T-cell (primary cell): ENCODE results near the gene LMF1. TPM values are rescaled to one million over a fixed set of nuclear protein-coding genes. Genes with fewer than 3 reads are reported as not detected.
"Not testable (repeated sequence)": the region's sequence is repeated elsewhere in the genome, so short reads cannot be mapped to it uniquely, and the experiment has no call there.

Experiments
- ATAC-seq, 4 experiments: fragments of 200-7000 bp in 3 of 4; fragments of 150-1000 bp in 1 of 4; cut with Tn5 transposase; replicated peaks in 1 of 4; 1 replicate in 3 of 4; 2 replicates in 1 of 4; pipeline ENCODE4 v1.10.0; 2021; ENCODE audit warnings: moderate library complexity in 3 of 4, mild to moderate bottlenecking in 2 of 4, moderate number of reproducible peaks in 1 of 4
- CTCF ChIA-PET, 2 donors: fragments of 300-600 bp; sonication (Branson Sonifier 250); formaldehyde crosslinking; loops; one replicate each; lab custom pipeline; 2022; ENCODE audit warnings: antibody characterized with exemption in 2 of 2; lab: Charles Lee
- POLR2A ChIA-PET, 2 donors: fragments of 300-600 bp; sonication (Branson Sonifier 250); formaldehyde crosslinking; loops; one replicate each; lab custom pipeline; 2022; ENCODE audit warnings: antibody characterized with exemption in 2 of 2; lab: Charles Lee
- DNase-seq, 35 experiments: peaks; one replicate each; pipeline versions ENCODE4 v3.0.0 to v3.0.0-alpha.2; 2013 to 2023
- H3K27ac ChIP-seq: one replicate; pipeline ENCODE4 v1.5.1; 2013; ENCODE audit warnings: low read length
- H3K27me3 ChIP-seq, 2 experiments: replicated peaks in 1 of 2; 1 replicate in 1 of 2; 2 replicates in 1 of 2; pipeline versions ENCODE4 v1.6.1 to v1.7.0; 2013; ENCODE audit warnings: low read length in 1 of 2, mixed read lengths in 1 of 2; ENCODE audit not compliant: control insufficient read depth in 2 of 2, insufficient read depth in 2 of 2; ENCODE audit errors: extremely low read depth in 1 of 2
- H3K36me3 ChIP-seq, 2 donors: 1 replicate in 1 of 2; 2 replicates in 1 of 2; pipeline versions ENCODE4 v1.6.1 to v1.7.0; 2013; ENCODE audit warnings: low read length in 1 of 2; ENCODE audit not compliant: control insufficient read depth in 2 of 2, insufficient read depth in 1 of 2; ENCODE audit errors: extremely low read depth in 1 of 2
- H3K4me1 ChIP-seq, 2 experiments: 1 replicate in 1 of 2; 2 replicates in 1 of 2; pipeline versions ENCODE4 v1.6.1 to v1.7.0; 2013; ENCODE audit warnings: low read length in 2 of 2, mixed read lengths in 1 of 2; ENCODE audit not compliant: insufficient read depth in 2 of 2, control insufficient read depth in 1 of 2; ENCODE audit errors: extremely low read depth in 1 of 2
- H3K4me3 ChIP-seq, 2 donors: 1 replicate in 1 of 2; 2 replicates in 1 of 2; pipeline versions ENCODE4 v1.5.1 to v1.7.0; 2013; ENCODE audit warnings: mild to moderate bottlenecking in 2 of 2, low read length in 1 of 2, moderate library complexity in 1 of 2; ENCODE audit not compliant: control insufficient read depth in 1 of 2; ENCODE audit errors: extremely low read depth in 1 of 2
- H3K9me3 ChIP-seq: 2 replicates; pipeline ENCODE4 v1.7.0; 2013
- H3K27ac Mint-ChIP-seq, 2 donors: one replicate each; pipeline ENCODE4 v1.8.0; 2020 to 2021; ENCODE audit warnings: mild to moderate bottlenecking in 2 of 2, mixed read lengths in 2 of 2
- H3K27me3 Mint-ChIP-seq, 2 donors: one replicate each; pipeline ENCODE4 v1.8.0; 2021 to 2022; ENCODE audit warnings: mixed read lengths in 2 of 2
- H3K36me3 Mint-ChIP-seq: one replicate; pipeline ENCODE4 v1.8.0; 2021; ENCODE audit warnings: mixed read lengths
- H3K4me1 Mint-ChIP-seq, 3 donors: one replicate each; pipeline ENCODE4 v1.8.0; 2020 to 2022; ENCODE audit warnings: mixed read lengths in 3 of 3, mild to moderate bottlenecking in 1 of 3
- H3K4me3 Mint-ChIP-seq, 3 donors: one replicate each; pipeline ENCODE4 v1.8.0; 2020 to 2022; ENCODE audit warnings: mild to moderate bottlenecking in 3 of 3, mixed read lengths in 3 of 3, moderate library complexity in 3 of 3
- H3K9me3 Mint-ChIP-seq, 3 donors: one replicate each; pipeline ENCODE4 v1.8.0; 2020 to 2022; ENCODE audit warnings: mixed read lengths in 3 of 3
- WGBS: methylation state at CpG from one replicate; pipeline ENCODE4 v1.1.5; 2013; ENCODE audit warnings: missing lambda C conversion rate; ENCODE audit not compliant: insufficient coverage; 5-methylcytosine and 5-hydroxymethylcytosine counted together
- total RNA-seq, 35 experiments: library from RNA in 6 of 35; stranded (reverse) in 6 of 35; fragments of 120-200 nt in 1 of 35; gene quantifications; one replicate each; pipeline versions ENCODE4 v1.2.1 to v1.2.4 and lab custom pipeline; 2013 to 2026

The LMF1 gene
- total RNA-seq, 5 donors from 2014 or later (not counting 1 experiment from before 2014, with no cell fraction given), result 46.6 to 59.4 (median 51.1) TPM

GRCh38 chr16:884232-884631 lies 86.6 kb downstream of the LMF1 start:
- no peak for DNase-seq
- Mint-ChIP-seq H3K36me3 (peaks cover 4% of the 10 kb centered on the region), H3K27ac (no peak overlapping the region), H3K27me3 (no peaks in the 10 kb centered on the region), H3K4me3 (no peak overlapping the region), H3K4me1 (no peaks in the 10 kb centered on the region), H3K9me3 (no peaks in the 10 kb centered on the region)
- H3K4me3 ChIP-seq, result no peak overlapping the region
- ChIA-PET POLR2A (no interaction called here), CTCF (interaction anchor here in 1 of 2 donors (0.6 kb wide), 1 partner anchor 172 kb away, joined by 3 read pairs; no protein-coding TSS in a partner anchor)
- ATAC-seq, result no peak
- H3K36me3 ChIP-seq, result peaks cover 6 to 14% of the 10 kb centered on the region in 2 donors
- H3K4me1 ChIP-seq, result no peaks in the 10 kb centered on the region
- 89% methylated on average over 1 of the region's 5 CpGs for WGBS
- no peaks in the 10 kb centered on the region for H3K27me3 ChIP-seq
- H3K9me3 ChIP-seq, result no peaks in the 10 kb centered on the region
- H3K27ac ChIP-seq, result no peak overlapping the region

GRCh38 chr16:883781-884180 lies 87.0 kb downstream of the LMF1 start:
- WGBS, result no CpG with 5 or more reads among the region's 2 CpGs
- H3K4me3 Mint-ChIP-seq, result no peak overlapping the region
- no peaks in the 10 kb centered on the region for H3K9me3 Mint-ChIP-seq
- H3K27me3 Mint-ChIP-seq, result no peaks in the 10 kb centered on the region
- H3K27me3 ChIP-seq, result no peaks in the 10 kb centered on the region
- H3K4me1 Mint-ChIP-seq, result no peaks in the 10 kb centered on the region
- POLR2A ChIA-PET, result no interaction called here
- no peaks in the 10 kb centered on the region for H3K4me1 ChIP-seq
- H3K4me3 ChIP-seq, result no peak overlapping the region
- CTCF ChIA-PET, result no interaction called here
- H3K27ac Mint-ChIP-seq, result no peak overlapping the region
- peaks cover 6 to 11% of the 10 kb centered on the region in 2 donors for H3K36me3 ChIP-seq
- ATAC-seq, result no peak
- H3K27ac ChIP-seq, result no peak overlapping the region
- peaks cover 4% of the 10 kb centered on the region for H3K36me3 Mint-ChIP-seq
- DNase-seq, result no peak
- H3K9me3 ChIP-seq, result no peaks in the 10 kb centered on the region

- POLR2A ChIA-PET, result no interaction called here
Measured at GRCh38 chr16:883340-883739, 87.4 kb downstream of the LMF1 start.

GRCh38 chr16:882671-883070 lies 88.1 kb downstream of the LMF1 start:
- H3K27me3 ChIP-seq, H3K4me1 Mint-ChIP-seq, H3K27ac Mint-ChIP-seq, POLR2A ChIA-PET, DNase-seq, H3K36me3 Mint-ChIP-seq, H3K4me3 Mint-ChIP-seq, H3K27me3 Mint-ChIP-seq, H3K9me3 ChIP-seq, ATAC-seq, H3K4me3 ChIP-seq, H3K27ac ChIP-seq, H3K4me1 ChIP-seq, H3K9me3 Mint-ChIP-seq, CTCF ChIA-PET, H3K36me3 ChIP-seq: not testable (repeated sequence)
- WGBS, result 98% methylated on average over 13 of the region's 15 CpGs

More at GRCh38 chr16:883340-883739, 87.4 kb downstream of the LMF1 start:
- ATAC-seq (no peak), DNase-seq (no peak)
- Mint-ChIP-seq H3K4me3 (no peak overlapping the region), H3K36me3 (peaks cover 4% of the 10 kb centered on the region), H3K4me1 (peaks cover 0 to under 1% (median 0%) of the 10 kb centered on the region in 3 donors), H3K27me3 (no peaks in the 10 kb centered on the region), H3K9me3 (no peaks in the 10 kb centered on the region), H3K27ac (no peak overlapping the region)
- Histone ChIP-seq H3K4me1 (no peaks in the 10 kb centered on the region), H3K27me3 (no peaks in the 10 kb centered on the region), H3K36me3 (peaks cover 6 to 10% of the 10 kb centered on the region in 2 donors), H3K27ac (no peak overlapping the region), H3K9me3 (no peaks in the 10 kb centered on the region), H3K4me3 (no peak overlapping the region)
- WGBS, result no CpG with 5 or more reads among the region's 3 CpGs
- CTCF ChIA-PET, result no interaction called here

- H3K27ac ChIP-seq, result no peak overlapping the region
- no peak overlapping the region for H3K4me3 ChIP-seq
- Mint-ChIP-seq H3K4me3 (no peak overlapping the region), H3K4me1 (peaks cover 0 to 7% (median 0%) of the 10 kb centered on the region in 3 donors), H3K36me3 (peaks cover 9% of the 10 kb centered on the region), H3K27me3 (no peaks in the 10 kb centered on the region), H3K27ac (no peak overlapping the region), H3K9me3 (no peaks in the 10 kb centered on the region)
- H3K27me3 ChIP-seq, result no peaks in the 10 kb centered on the region
- POLR2A ChIA-PET, result no interaction called here
- no peak for ATAC-seq
- peaks cover 4 to 6% of the 10 kb centered on the region in 2 donors for H3K36me3 ChIP-seq
- DNase-seq, result no peak
- no peaks in the 10 kb centered on the region for H3K4me1 ChIP-seq
- CTCF ChIA-PET, result no interaction called here
- 95% methylated on average over 4 of the region's 7 CpGs for WGBS
- H3K9me3 ChIP-seq, result no peaks in the 10 kb centered on the region
Measured at GRCh38 chr16:882256-882655, 88.5 kb downstream of the LMF1 start.

GRCh38 chr16:881219-882097 lies 89.3 kb downstream of the LMF1 start:
- H3K4me3 ChIP-seq, result no peak overlapping the region
- no peaks in the 10 kb centered on the region for H3K27me3 ChIP-seq
- no peaks in the 10 kb centered on the region for H3K9me3 ChIP-seq
- H3K36me3 Mint-ChIP-seq, result peaks cover 15% of the 10 kb centered on the region
- no peaks in the 10 kb centered on the region for H3K4me1 ChIP-seq
- no peak for DNase-seq
- H3K27ac ChIP-seq, result no peak overlapping the region
- no peak for ATAC-seq
- 84% methylated on average over 12 of the region's 21 CpGs for WGBS
- peaks cover 4 to 6% of the 10 kb centered on the region in 2 donors for H3K36me3 ChIP-seq
- ChIA-PET POLR2A (no interaction called here), CTCF (no interaction called here)
- H3K27me3 Mint-ChIP-seq, result no peaks in the 10 kb centered on the region
- no peak overlapping the region for H3K27ac Mint-ChIP-seq
- no peak overlapping the region for H3K4me3 Mint-ChIP-seq
- no peaks in the 10 kb centered on the region for H3K9me3 Mint-ChIP-seq
- H3K4me1 Mint-ChIP-seq, result peaks cover 0 to 7% (median 0%) of the 10 kb centered on the region in 3 donors
